Common myeloid progenitor, CD34-positive (primary cell): ENCODE results near the gene TMEM115.

Experiments used
- CTCF ChIA-PET: fragments of 350-600 bp; sonication (Branson Sonifier 250); formaldehyde crosslinking; loops from one replicate; lab custom pipeline; 2021; ENCODE audit warnings: antibody characterized with exemption; lab: Charles Lee
- POLR2A ChIA-PET: fragments of 350-600 bp; sonication (Branson Sonifier 250); formaldehyde crosslinking; loops from one replicate; lab custom pipeline; 2021; ENCODE audit warnings: antibody characterized with exemption; lab: Charles Lee
- DNase-seq, 3 donors: peaks; one replicate each; pipeline versions ENCODE4 v3.0.0 to v3.0.0-alpha.2; 2013
- H3K27ac ChIP-seq, 2 experiments: 1 replicate in 1 of 2; 2 replicates in 1 of 2; pipeline ENCODE4 v1.7.0; 2013; ENCODE audit warnings: inconsistent platforms in 2 of 2, low read length in 2 of 2, mild to moderate bottlenecking in 2 of 2, low read depth in 1 of 2, moderate library complexity in 1 of 2; ENCODE audit not compliant: severe bottlenecking in 2 of 2, insufficient read depth in 1 of 2, poor library complexity in 1 of 2
- H3K27me3 ChIP-seq, 5 experiments: replicated peaks in 2 of 5; 1 replicate in 3 of 5; 2 replicates in 2 of 5; pipeline versions ENCODE4 v1.6.1 to v1.7.0; 2013; ENCODE audit warnings: low read length in 4 of 5, mild to moderate bottlenecking in 2 of 5, moderate library complexity in 2 of 5, inconsistent platforms in 1 of 5; ENCODE audit not compliant: insufficient read depth in 5 of 5, control insufficient read depth in 4 of 5
- H3K36me3 ChIP-seq, 4 experiments: 1 replicate in 2 of 4; 2 replicates in 2 of 4; pipeline versions ENCODE4 v1.6.1 to v1.7.0; 2013; ENCODE audit warnings: low read length in 3 of 4, control low read depth in 1 of 4, mild to moderate bottlenecking in 1 of 4; ENCODE audit not compliant: control insufficient read depth in 4 of 4, insufficient read depth in 4 of 4
- H3K4me1 ChIP-seq, 4 experiments: 1 replicate in 3 of 4; 2 replicates in 1 of 4; pipeline versions ENCODE4 v1.6.1 to v1.7.1; 2013; ENCODE audit warnings: low read length in 3 of 4, mild to moderate bottlenecking in 3 of 4, control low read depth in 1 of 4, inconsistent platforms in 1 of 4, moderate library complexity in 1 of 4; ENCODE audit not compliant: control insufficient read depth in 4 of 4, insufficient read depth in 4 of 4; ENCODE audit errors: control extremely low read depth in 1 of 4
- H3K4me3 ChIP-seq, 7 experiments: 1 replicate in 4 of 7; 2 replicates in 3 of 7; pipeline versions ENCODE4 v1.5.1 to v1.7.0; 2013; ENCODE audit warnings: mild to moderate bottlenecking in 7 of 7, low read length in 6 of 7, moderate library complexity in 6 of 7, inconsistent platforms in 2 of 7, low read depth in 2 of 7, control low read depth in 1 of 7; ENCODE audit not compliant: insufficient read depth in 4 of 7, control insufficient read depth in 1 of 7; ENCODE audit errors: extremely low read depth in 1 of 7
- H3K9me3 ChIP-seq, 5 experiments: 1 replicate in 4 of 5; 2 replicates in 1 of 5; pipeline versions ENCODE4 v1.6.1 to v1.7.1; 2013; ENCODE audit warnings: low read length in 4 of 5, mild to moderate bottlenecking in 2 of 5, inconsistent platforms in 1 of 5, low read depth in 1 of 5, moderate library complexity in 1 of 5; ENCODE audit not compliant: control insufficient read depth in 4 of 5, insufficient read depth in 2 of 5; ENCODE audit errors: control extremely low read depth in 1 of 5
- whole genome bisulfite sequencing: methylation state at CpG from one replicate; pipeline ENCODE4 v1.1.5; 2013; ENCODE audit not compliant: insufficient coverage; 5-methylcytosine and 5-hydroxymethylcytosine counted together

Gene TMEM115

GRCh38 chr3:50323092-50323600, 36.2 kb downstream of the TMEM115 start:
- peak in 1 of 3 donors; percentile 42 for DNase-seq
- ChIA-PET POLR2A (interaction anchor here (1.6 kb wide), 1 partner anchor 14 kb away, joined by 3 read pairs; no protein-coding TSS in a partner anchor), CTCF (interaction anchor here (0.5 to 11.6 kb wide), 15 partner anchors 9 to 131 kb away, joined by 3 to 105 read pairs (median 10); partner anchors contain the start of genes GNAT1, HYAL1, HYAL3 and NAA80)
- no peak overlapping the region for H3K27ac ChIP-seq
- peaks cover 0 to 81% (median 62%) of the 10 kb centered on the region in 4 experiments for H3K4me1 ChIP-seq
- H3K36me3 ChIP-seq: peaks cover 0 to 28% (median 12%) of the 10 kb centered on the region in 4 experiments
- no peaks in the 10 kb centered on the region for H3K27me3 ChIP-seq
- H3K4me3 ChIP-seq: peak overlapping the region in 1 of 7 experiments; percentile 19
- 83% methylated on average over 2 of the region's 4 CpGs for WGBS
- H3K9me3 ChIP-seq: no peaks in the 10 kb centered on the region

GRCh38 chr3:50322386-50323091, 36.8 kb downstream of the TMEM115 start, which contains the start of gene HYAL2:
Gene HYAL2 (minus strand): TSS chr3:50322745. CDS start chr3:50320489, 2,256 bp downstream.
- Histone ChIP-seq H3K9me3 (no peaks in the 10 kb centered on the region), H3K4me3 (peak within 1 kb of the TSS; percentile 69 to 88 (median 82)), H3K27me3 (no peaks in the 10 kb centered on the region), H3K27ac (peak within 1 kb of the TSS; percentile 98 to 99), H3K36me3 (peaks cover 0 to 33% (median 15%) of the 10 kb centered on the region in 4 experiments), H3K4me1 (peaks cover 2 to 85% (median 65%) of the 10 kb centered on the region in 4 experiments)
- POLR2A ChIA-PET: interaction anchor here (1.6 kb wide), 1 partner anchor 15 kb away, joined by 3 read pairs; no protein-coding TSS in a partner anchor
- no peak for DNase-seq
- 80% methylated on average over 20 of the region's 31 CpGs for WGBS
- CTCF ChIA-PET: interaction anchor here (0.5 to 11.6 kb wide), 10 partner anchors 12 to 131 kb away, joined by 3 to 105 read pairs (median 8); partner anchors contain the start of genes GNAT1, HYAL1, HYAL3 and NAA80

DNA sequence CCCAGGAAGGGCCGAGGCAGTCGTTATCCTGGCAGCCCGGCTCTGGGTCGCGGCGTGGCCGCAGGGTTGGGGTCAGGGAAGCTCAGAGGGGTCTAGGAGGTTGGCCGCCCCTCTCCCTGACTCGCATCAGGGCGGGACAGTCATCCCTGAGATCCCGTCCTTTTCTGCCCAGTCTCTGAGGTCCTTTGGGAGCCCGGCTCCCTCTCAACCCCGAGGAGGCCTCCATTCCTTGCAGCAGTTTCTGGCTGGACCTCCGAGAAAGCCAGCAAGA, 37.3 kb downstream of the TMEM115 start:
- WGBS: 36% methylated on average over 14 of the region's 14 CpGs
- H3K27me3 ChIP-seq: no peaks in the 10 kb centered on the region

GRCh38 chr3:50321336-50322114, 37.8 kb downstream of the TMEM115 start:
- Histone ChIP-seq H3K9me3 (no peaks in the 10 kb centered on the region), H3K27ac (peak overlapping the region; percentile 98 to 99), H3K4me3 (peak overlapping the region; percentile 69 to 88 (median 82)), H3K4me1 (peaks cover 2 to 80% (median 58%) of the 10 kb centered on the region in 4 experiments), H3K27me3 (no peaks in the 10 kb centered on the region), H3K36me3 (peaks cover 0 to 42% (median 18%) of the 10 kb centered on the region in 4 experiments)
- WGBS: 0% methylated on average over 40 of the region's 59 CpGs
- ChIA-PET POLR2A (interaction anchor here (0.5 to 0.8 kb wide), 5 partner anchors 12 to 30 kb away, joined by 3 to 6 read pairs (median 3); no protein-coding TSS in a partner anchor), CTCF (interaction anchor here (0.6 to 11.6 kb wide), 7 partner anchors 15 to 47 kb away, joined by 3 to 105 read pairs (median 6); partner anchors contain the start of genes HYAL1, HYAL3, LSMEM2 and NAA80)
- DNase-seq: peak; percentile 88 to 92 (median 90)

More for the DNA sequence above, 37.3 kb downstream of the TMEM115 start:
- ChIA-PET POLR2A (interaction anchor here (0.6 kb wide), 1 partner anchor 31 kb away, joined by 3 read pairs; no protein-coding TSS in a partner anchor), CTCF (interaction anchor here (1.5 to 11.6 kb wide), 5 partner anchors 14 to 130 kb away, joined by 5 to 105 read pairs (median 11); partner anchors contain the start of genes GNAT1, HYAL1, HYAL3 and LSMEM2)
- DNase-seq: no peak
- H3K27ac ChIP-seq: peak overlapping the region in 1 of 2 experiments; percentile 99
- H3K4me3 ChIP-seq: peak overlapping the region in 6 of 7 experiments; percentile 19 to 88 (median 84)
- H3K36me3 ChIP-seq: peaks cover 0 to 38% (median 17%) of the 10 kb centered on the region in 4 experiments
- H3K4me1 ChIP-seq: peaks cover 2 to 83% (median 60%) of the 10 kb centered on the region in 4 experiments
- no peaks in the 10 kb centered on the region for H3K9me3 ChIP-seq

- no peaks in the 10 kb centered on the region for H3K27me3 ChIP-seq
- ChIA-PET POLR2A (interaction anchor here (0.5 to 0.8 kb wide), 5 partner anchors 11 to 28 kb away, joined by 3 to 6 read pairs (median 3); no protein-coding TSS in a partner anchor), CTCF (interaction anchor here (0.6 to 11.6 kb wide), 9 partner anchors 15 to 62 kb away, joined by 3 to 105 read pairs (median 5); partner anchors contain the start of genes HYAL1, HYAL3, LSMEM2 and NAA80)
- 0% methylated on average over 12 of the region's 45 CpGs for WGBS
- peaks cover 0 to 42% (median 17%) of the 10 kb centered on the region in 4 experiments for H3K36me3 ChIP-seq
- H3K9me3 ChIP-seq: no peaks in the 10 kb centered on the region
- H3K4me3 ChIP-seq: peak overlapping the region; percentile 69 to 88 (median 82)
- peaks cover 2 to 75% (median 58%) of the 10 kb centered on the region in 4 experiments for H3K4me1 ChIP-seq
- DNase-seq: peak in 1 of 3 donors; percentile 69
- H3K27ac ChIP-seq: peak overlapping the region; percentile 98 to 99
Measured at GRCh38 chr3:50320853-50321335, 38.4 kb downstream of the TMEM115 start.
